GM18861 (cell line): ENCODE measurements around the gene NCAM1.
"Not testable (repeated sequence)": the region's sequence is repeated elsewhere in the genome, so short reads cannot be mapped to it uniquely, and the experiment has no call there.

Experiments
- ATAC-seq: cut with Tn5 transposase; IDR thresholded peaks from one replicate; pipeline ENCODE4 v1.9.1; 2021; ENCODE audit not compliant: unreplicated experiment

Gene NCAM1

DNA sequence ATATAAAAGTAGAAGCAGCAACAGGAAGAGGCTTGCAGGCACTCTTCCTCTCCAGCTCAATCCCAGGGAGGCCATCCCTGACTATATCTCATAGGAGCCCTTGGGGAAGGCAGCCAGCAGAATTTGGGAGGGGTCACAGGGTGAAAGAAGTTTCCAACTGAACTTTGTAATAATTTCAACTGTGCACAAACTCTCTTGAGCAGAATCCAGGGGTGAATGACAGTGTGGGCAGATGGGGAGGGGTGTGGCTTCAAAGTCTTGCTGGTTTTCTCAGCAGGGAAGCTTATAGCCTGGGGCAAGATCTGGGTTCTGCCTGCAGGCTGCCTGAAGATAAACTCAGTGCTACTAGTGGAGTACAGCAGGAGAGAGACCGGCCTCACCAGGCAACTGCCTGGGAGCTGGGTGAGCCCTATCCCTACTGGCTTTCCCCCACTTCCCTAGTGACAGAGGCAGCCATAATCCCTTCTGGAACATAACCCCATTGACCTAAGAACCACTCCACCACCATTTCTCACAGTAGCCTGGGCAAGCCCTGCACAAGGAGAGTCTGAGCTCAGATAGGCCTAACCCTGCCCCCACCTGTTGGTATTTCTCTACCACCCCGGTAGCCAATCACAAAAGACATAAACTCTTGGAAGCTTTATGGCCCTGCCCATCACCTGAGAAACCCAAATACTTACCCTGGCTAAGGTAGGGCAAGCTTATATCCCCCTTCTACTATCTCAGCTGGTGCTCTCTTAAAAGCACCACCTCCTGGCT, 335.4 kb downstream of the NCAM1 start:
- ATAC-seq, result no peak

DNA sequence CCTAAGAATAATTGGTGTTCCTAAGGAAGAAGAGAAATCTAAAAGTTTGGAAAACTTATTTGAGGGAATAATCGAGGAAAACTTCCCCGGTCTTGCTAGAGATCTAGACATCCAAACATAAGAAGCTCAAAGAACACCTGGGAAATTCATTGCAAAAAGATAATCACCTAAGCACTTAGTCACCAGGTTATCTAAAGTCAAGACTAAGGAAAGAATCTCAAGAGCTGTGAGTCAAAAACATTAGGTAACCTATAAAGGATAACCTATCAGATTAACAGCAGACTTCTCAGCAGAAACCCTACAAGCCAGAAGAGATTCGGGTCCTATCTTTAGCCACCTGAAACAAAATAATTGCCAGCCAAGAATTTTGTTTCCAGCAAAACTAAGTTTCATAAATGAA, 337.3 kb downstream of the NCAM1 start:
- not testable (repeated sequence) for ATAC-seq

DNA sequence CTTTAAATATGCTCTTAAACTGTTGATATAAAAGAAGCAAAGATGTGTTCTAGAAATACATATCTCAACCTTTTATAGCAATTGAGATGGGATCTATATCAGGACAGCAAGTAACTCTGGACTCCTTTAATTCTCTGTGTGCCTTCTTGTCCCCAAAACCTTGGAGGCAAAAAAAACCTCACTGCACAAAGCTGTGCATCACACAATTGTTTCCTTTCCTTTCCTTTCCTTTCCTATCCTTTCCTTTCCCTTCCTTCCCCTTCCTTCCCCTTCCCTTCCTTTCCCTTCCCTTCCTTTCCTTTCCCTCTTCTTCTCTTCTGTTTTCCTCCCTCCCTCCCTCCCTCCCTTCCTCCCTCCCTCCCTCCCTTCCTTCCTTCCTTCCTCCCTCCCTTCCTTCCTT, 343.7 kb downstream of the NCAM1 start:
- ATAC-seq, result no peak

DNA sequence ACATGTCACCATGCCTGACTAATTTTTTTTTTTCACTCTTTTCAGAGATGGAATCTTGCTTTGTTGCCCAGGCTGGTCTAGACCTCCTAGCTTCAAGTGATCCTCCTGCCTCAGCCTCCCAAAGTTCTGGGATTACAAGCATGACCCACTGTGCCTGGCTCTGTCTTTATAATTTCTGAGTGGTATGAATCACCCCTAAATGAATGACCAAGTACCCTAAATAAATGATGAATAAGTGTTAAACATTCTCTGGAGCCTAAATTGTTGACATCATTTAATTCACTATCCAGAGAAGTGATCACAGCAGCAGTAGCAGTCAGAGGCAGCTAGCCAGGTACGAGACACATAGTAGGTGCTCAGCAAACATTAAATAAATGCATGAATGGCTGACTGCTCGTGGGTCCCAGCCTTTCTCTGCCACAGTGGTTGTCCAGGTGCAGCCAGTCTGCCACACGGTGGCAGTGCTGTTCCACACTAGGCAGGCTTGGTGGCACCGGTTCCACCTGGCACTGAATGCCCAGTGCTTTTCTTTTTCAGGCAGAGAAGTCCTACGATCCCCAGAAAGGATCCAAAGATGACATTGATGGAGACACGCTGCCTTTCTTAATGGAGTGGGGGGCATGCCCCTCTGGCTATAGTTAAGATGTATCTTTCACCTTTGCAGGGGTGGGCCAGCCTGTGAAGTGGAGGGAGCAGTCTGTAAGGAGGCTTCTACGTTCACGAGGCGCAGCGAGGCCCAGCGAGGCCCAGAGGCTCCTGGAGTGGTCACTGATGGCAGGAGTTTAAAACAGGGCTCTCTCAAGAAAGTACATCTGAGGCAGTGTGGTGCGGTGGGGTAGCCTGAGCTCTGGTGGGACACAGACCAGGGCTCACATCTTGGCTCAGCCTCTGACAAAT, 344.5 kb downstream of the NCAM1 start:
- peak; percentile 73 for ATAC-seq

DNA sequence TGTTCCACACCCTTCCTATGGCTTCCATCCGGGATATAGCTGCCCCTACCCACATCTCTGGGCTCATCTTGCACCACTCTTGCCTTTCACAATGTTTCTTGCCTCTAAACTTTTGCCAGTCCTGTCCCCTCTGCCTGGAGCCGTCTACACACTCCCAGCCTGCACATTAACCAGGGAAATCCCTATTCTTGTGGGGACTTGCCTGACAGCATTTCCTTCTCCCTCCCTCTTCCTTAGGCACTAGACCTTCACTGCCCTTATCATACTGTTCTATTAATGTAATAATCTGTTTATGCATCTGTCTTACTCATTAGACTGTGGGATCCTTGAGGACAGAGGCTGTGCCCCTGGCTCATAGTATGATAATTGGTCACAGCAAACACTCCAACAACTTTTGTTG, 347.4 kb downstream of the NCAM1 start:
- no peak for ATAC-seq

DNA sequence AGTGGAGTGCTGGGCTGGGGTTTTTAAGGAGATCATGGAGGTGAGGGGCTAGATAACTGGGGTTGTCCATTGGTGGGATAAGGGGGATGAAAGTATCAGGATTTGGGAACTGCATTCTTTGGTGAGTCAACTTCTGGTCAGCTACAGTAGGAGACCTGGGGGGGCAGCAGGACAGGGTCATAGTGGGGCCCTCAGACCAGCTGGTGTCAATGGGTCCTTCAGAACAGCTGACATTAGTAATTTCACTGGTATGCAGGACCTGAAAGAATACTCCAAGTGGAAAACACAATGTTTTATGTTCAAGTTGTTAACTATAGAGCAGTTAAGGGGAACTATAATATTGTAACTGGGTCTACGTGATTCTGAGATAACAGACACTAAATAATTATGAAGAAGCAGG, 350.3 kb downstream of the NCAM1 start:
- no peak for ATAC-seq

DNA sequence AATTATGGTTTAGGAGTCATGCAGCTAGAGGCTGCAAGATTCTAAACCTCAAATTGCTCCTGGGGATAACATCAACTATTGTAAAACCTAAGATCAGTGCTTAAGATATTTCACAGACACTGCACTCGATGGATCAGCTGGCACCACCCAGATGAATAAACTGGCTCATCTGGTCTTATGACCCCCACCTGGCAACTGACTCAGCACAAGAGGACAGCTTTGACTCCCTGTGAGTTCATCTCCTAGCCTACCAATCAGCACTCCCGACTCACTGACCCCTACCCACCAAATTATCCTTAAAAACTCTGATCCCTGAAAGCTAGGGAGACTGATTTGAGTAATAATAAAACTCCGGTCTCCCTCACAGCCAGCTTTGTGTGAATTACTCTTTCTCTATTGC, 352.4 kb downstream of the NCAM1 start:
- no peak for ATAC-seq

DNA sequence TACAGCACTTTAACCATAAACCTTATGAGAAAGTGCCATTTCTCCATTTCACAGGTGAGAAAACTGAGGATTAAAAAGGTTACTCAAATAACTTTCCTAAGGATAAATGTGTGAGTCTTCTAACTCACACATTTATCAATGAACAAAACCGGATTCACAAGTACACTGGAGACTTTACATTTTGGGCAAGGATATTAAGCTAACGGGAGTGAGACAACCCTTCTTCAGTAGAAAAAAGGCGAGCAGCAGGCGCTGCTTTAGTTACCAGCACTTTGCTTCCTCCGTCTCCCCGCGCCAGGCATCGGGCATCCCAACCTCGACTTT, 352.8 kb downstream of the NCAM1 start:
- ATAC-seq, result no peak

DNA sequence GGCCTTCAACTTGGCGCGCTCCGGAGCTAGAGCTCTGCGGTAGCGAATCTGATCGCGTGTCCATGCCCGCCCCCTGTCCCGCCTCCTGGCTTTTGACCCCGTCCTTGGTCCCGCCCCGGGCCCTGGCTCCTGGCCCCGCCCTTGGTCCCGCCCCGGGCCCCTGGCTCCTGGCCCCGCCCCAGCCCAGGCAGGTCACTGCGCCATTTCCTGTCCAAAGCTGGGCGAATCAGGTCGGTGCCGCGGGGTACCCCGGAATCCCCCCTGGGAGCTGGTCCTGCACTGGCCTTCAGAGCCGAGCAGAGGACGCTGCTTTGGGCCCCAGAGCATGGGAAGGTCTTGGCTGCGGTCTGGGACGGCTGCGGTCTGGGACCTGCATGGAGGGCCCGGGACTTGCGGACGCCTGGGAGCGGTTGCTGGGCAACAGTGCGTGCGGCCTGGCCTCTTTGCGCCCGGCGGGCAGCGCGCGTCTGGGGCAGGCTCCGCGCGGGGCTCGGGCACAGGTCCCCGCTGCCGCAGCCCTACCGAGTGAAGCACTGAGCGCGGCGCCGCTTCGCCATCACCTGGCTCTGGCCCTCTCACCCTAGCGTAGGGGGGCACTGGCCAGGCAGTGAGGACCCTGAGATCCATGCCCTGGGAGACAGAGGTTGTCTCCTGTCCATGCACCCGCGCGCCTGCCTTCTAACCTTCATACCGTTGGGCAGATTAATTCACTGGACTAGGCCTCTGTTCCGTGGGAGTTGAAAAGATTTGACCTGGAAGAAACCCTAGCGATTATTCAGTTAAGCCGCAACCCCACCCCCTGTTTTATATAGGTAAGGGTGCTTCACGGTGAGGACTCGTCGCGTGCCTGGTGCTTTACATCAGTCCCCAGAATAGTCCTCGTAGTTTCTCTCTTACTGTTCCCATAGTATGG, 353.4 kb downstream of the NCAM1 start, which contains the start of gene TTC12:
Gene TTC12, plus strand, starts transcription at position 195 of the 913 bp plus-strand sequence. CDS start 1,675 bp downstream, outside the sequence.
- ATAC-seq, result peak; percentile 86

DNA sequence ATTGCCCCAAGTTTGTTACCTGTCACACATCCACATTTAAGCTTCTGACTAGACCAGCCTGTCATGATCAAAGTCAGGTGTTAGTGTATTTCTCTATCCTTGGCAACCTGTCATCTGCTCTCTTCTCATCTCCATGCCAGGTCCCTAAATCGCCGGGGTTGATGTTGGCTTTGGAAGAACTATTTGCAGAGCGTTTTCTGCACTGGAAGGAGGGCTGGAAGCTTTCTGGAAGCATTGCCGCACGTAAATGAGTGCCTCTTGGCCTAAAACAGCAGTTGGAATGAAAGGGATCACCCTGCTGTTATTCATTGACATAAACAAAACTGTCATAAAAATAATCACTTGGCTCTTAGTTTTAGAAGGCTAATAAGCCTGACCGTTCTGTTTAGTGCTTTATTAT, 354.6 kb downstream of the NCAM1 start:
- no peak for ATAC-seq

DNA sequence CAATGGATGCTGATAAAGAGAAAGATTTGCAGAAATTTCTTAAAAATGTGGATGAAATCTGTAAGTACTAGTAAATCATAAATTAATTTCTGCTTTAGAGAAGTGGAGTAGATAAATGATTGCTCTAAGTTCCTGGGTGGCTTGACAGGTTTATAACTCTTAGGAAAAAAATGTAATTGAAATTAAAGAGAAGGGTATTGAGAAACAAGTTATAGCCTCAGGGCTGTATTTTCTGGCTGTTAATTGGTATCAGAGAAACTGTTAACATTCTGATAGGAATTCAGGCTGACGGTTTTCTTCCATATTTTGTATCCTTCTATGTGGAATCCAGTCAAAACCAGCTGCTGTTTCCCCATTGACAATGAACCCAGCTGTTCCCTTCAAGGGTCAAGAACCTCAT, 355.0 kb downstream of the NCAM1 start:
- no peak for ATAC-seq

DNA sequence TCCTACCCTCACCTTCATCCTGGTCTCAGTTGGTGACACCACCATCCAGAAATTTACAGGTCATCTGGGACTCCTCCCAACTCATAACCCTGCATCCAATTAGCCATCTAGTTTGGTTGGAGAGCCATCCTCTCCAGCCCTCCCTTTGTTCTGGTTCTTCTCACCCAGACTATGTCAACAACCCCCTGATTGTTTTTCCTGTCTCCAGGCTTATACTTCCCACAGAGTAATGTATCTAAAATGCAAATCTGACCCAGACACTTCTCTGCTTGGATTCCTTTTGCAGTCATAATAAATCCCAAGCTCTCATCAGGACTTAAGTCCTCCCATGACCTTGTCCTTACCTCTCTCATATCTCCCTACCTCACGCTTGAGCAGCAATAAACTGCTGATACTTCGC, 356.1 kb downstream of the NCAM1 start:
- ATAC-seq, result no peak

DNA sequence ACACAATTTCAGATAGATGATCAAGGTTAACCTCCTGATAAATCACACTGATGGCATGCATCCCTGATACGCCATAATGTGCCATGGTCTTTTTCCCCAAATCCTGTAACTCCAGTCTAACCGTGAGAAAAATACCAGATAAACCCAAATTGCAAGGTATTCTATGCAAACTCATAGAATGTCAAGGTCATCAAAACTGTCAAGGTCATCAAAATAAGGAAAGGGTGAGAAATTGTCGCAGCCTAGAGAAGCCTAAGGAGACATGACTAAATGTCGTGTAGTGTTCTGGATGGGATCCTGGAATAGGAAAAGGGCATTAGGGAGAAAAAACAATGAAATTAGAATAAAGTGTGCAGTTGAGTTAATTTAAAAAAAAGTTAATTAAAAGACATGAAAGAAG, 357.9 kb downstream of the NCAM1 start:
- ATAC-seq, result no peak

DNA sequence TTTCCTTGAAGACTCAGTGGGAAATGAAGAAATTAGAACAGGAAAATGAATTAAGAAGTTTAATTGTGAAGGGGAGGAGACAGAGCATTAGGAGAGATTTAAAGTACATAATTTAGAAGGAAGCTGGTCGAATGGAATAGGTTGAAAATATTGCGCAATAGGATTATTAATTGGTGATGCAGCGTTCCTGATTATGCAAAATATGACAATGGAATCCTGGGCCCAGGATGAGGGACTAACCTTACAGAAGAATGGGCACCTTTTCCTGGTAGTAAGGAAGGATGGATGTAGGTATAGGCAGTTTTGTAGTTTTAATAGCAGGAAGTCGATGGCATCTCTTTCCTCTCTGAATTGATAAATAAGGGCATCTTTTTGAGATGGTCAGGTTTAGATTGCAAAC, 360.9 kb downstream of the NCAM1 start:
- ATAC-seq, result no peak

DNA sequence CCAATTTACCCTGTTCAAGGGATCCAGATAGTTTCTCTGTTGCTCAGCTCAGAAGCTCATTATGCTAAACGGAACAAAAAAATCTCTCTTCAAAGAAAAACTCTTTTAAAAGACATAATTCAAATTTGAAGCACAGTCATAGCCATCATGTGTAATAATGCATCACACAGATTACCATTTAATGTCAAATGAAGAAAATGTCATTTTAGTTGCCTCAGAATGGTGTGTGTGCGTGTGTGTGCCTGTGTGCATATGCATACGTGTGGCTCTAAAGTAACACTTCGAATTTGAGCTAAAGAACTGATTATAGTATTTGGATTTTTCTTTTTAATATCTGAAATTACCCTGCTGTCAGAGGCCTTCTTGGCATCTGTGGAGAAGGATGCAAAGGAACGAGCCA, 363.0 kb downstream of the NCAM1 start:
- ATAC-seq, result no peak
